ENCODE data around the gene OR3A3. TPM values are rescaled to one million over a fixed set of nuclear protein-coding genes. Genes with fewer than 3 reads are reported as not detected.

OR3A3 gene

DNA sequence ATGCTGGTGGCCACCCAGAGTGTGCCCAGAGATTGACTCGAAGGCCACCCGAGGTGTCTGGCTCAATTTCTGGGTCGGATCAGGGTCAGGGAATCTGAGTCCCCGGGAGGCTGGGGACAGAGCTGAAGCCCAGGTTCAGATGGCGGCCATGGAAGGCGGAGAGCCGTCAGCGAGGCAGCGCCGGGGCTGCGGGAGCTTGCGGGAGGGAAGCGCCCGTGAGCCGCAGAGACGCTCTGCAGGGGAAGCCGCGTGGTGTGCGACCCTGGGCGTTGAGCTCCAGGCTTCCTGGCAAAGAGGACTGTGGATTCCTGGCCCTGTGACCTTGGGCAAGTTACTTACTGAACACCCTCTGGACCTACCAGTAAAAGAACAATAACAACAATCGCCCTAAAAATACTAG lies 61.0 kb downstream of the OR3A3 start:
- no peak overlapping the region for H4K5ac ChIP-seq (ENCODE audit: low read length)
- H3K4me2 ChIP-seq (ENCODE audit: low read length) = no peak overlapping the region
- H3K4ac ChIP-seq (ENCODE audit: low read depth, low read length) = no peak overlapping the region
- no peak overlapping the region for H2BK15ac ChIP-seq (replicated peaks; ENCODE audit: low read depth)
- no peak overlapping the region for H3K56ac ChIP-seq (ENCODE audit: low read length)
- no peak for DNase-seq
- H3K27ac ChIP-seq (ENCODE audit: low read depth, low read length) = no peak overlapping the region
- no peak overlapping the region for H3K9ac ChIP-seq (ENCODE audit: low read length)
- no peaks in the 10 kb centered on the region for H3K36me3 ChIP-seq (ENCODE audit: control insufficient read depth, insufficient read depth, low read length)
- no CpG with 5 or more reads among the region's 21 CpGs for WGBS (ENCODE audit: extremely low coverage, insufficient coverage, low lambda C conversion rate)
- no peak overlapping the region for H2AK5ac ChIP-seq (ENCODE audit: low read length)
- H3K23ac ChIP-seq (ENCODE audit: low read length) = no peak overlapping the region
- H3K27me3 ChIP-seq (ENCODE audit: insufficient read depth, low read length, poor library complexity) = no peaks in the 10 kb centered on the region
- no peak overlapping the region for H2BK5ac ChIP-seq (ENCODE audit: low read length)
- H3K4me3 ChIP-seq (ENCODE audit: low read length) = no peak overlapping the region
- H3K79me1 ChIP-seq (ENCODE audit: low read length) = no peaks in the 10 kb centered on the region
- H2BK120ac ChIP-seq (ENCODE audit: low read depth, low read length) = no peak overlapping the region
- H4K8ac ChIP-seq (ENCODE audit: low read depth, low read length) = no peak overlapping the region
- H3K79me2 ChIP-seq (ENCODE audit: control insufficient read depth, insufficient read depth, low read length) = no peaks in the 10 kb centered on the region
- no peaks in the 10 kb centered on the region for H3K4me1 ChIP-seq (ENCODE audit: control insufficient read depth, low read depth, low read length)
- H3K18ac ChIP-seq (ENCODE audit: low read length) = no peak overlapping the region

Small RNA genes within 50 kb of the gene (small RNA-seq; reads per million reads assigned to genes)
- not detected for gene OR1AC1P (ENCODE audit: insufficient read depth)

All from mesendoderm (in vitro differentiated cells).